Stimulated activated CD8-positive, alpha-beta memory T cell treated with anti-CD3 and anti-CD28 coated beads, Interleukin-2, amount 100 ng/mL, for 48 hours (primary cell): Measurements from ENCODE around the gene SLC39A3.

Experiments
- DNase-seq, 2 donors: peaks; one replicate each; pipeline ENCODE4 v3.0.0-alpha.2; 2020; ENCODE audit warnings: low read depth in 2 of 2

Gene SLC39A3

DNA sequence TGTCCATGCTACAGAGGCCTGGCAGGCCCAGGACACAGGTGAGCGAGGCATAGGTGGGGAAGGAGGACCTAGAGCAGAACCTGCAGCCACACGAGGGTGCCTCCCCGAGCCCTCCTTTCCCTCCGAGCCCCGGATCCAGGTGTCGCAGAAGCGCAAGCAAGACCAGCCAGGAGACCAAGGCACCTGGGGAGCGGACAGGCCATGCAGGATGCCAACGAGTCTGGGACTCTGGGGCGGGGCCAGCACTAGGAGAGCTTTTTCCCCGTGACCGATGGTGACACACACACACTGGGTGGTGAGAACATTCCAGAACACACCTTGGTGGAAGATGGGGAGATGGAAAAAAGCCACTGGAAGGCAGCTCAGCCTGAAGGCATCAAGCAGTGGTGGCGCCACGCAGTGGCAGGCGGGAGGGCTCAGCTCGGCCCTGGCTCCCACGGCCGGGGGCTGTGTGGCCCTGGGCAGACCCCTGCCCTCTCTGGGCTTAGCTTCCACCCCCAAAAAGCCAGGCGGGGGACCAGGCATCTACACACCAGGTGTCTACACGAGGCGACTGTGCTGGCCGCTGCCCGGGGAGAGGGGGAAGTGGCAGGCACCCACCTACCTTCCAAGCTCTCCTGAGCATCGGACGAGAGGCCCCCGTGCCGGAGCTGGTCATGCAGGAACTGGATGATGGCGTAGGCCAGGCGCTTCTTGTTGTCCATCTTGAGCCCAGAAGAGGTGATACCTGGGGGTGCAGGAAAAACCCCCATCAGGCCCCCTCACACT, 28.7 kb upstream of the SLC39A3 start:
- no peak for DNase-seq

DNA sequence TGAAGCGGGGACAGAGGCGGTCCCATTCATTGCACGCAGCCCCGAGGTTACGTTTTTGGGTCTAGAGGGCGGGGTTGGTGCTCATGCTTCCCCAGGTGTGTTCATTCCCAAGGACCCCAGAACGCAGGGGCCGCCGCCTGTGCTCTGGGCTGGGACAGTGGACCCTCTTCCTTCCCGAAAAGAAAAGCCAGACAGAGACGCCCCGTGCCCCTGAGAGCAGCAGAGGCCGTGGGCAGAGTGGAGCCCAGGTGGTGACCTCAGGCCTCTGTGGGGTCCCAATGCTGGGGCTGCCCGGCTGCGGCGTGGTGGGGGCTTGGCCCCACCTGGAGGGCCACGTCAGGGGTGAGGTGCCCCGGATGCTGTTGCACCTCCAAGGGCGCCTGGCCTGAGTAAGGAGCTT, 27.9 kb upstream of the SLC39A3 start:
- no peak for DNase-seq

DNA sequence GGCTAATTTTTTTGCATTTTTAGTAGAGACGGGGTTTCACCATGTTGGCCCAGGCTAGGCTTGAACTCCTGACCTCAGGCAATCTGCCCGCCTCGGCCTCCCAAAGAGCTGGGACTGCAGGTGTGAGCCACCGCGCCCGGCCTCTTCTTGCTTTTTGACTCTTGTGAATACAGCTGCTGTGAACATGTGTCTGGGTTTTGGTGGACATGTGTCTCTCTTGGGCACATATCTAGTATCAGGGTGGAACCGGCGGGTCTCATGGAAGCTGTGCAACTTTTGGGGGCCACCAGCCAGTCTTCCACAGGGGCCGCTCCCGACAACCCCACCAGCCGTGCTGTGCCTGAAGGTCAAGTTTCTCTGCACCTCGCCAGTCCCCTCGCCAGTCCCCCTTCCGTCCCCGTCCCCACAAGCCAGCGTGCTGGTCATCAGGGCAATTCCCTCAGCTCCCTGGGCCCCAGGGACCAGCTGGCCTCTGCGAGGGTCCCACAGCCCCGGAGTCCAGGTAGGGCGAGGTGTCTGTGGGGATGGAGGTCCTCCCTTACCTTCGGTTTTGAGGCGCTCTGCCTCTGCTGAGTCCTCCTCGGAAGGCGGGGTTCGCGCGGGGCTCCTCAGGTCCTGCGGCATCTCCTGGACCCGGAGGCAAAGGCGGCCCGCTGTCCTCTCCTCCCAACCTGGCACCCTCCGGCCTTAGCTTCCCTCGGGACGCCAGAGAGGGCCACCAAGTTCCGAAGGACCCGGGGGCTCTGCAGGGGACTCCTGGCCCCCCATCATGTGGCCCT, 27.0 kb upstream of the SLC39A3 start:
- DNase-seq: no peak

GRCh38 chr19:2765376-2765775, 25.6 kb upstream of the SLC39A3 start:
- no peak for DNase-seq

GRCh38 chr19:2764945-2765344, 25.1 kb upstream of the SLC39A3 start:
- DNase-seq: no peak

DNA sequence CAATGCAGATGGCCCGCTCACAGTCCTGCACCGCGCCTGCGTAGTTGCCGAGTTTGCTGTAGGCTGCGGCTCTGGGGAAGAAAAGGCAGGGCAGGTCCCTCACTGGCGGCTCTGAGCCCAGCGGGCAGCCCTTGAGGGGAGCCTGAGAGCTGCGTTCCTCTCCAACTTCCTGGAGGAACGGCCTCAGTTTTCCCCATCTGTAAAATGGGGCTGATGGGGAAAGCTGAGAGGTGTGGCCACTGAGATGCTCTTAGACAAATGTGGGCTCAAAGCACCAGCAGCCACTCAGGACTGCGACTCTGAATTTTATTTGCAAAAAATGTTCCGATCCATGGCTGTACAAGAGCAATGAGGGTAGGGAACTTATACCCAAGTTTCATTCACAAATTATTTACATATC, 23.9 kb upstream of the SLC39A3 start:
- DNase-seq: no peak

DNA sequence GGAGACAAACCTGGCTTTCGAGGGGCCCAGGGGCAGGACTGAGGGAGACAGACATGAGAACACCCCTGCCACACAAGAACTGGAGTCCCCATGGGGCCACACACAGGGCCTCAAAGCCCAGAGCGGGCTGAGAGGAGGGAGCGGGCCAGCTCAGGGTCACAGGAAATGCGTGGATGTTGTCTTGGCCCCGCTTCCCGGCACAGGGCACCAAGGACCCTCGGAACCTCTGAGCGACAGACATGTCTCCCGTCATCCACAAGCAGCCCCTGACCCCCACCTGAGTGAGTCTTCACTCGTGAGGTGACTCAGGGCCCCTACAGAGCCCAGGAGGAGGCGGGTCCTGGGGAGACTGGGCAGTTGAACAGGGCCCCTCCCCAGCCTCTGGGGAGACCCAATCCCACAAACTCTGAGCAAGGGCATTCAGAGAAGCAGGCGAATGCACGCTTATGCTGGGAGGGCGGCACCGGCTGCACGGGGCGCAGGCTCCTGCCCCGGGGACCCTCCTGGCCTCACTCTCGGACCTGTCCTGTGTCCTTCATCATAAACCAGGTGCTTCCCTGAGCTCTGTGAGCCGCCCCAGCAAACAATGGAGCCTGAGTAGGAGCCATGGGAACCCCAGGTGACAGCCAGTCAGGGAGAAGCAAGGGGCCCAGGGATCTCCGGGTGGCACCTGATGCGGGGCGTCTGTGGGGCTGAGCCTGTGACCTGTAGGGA, 23.1 kb upstream of the SLC39A3 start:
- DNase-seq: no peak

GRCh38 chr19:2761876-2762782, 22.3 kb upstream of the SLC39A3 start:
- no peak for DNase-seq

GRCh38 chr19:2761309-2761677, 21.5 kb upstream of the SLC39A3 start:
- DNase-seq: no peak

DNA sequence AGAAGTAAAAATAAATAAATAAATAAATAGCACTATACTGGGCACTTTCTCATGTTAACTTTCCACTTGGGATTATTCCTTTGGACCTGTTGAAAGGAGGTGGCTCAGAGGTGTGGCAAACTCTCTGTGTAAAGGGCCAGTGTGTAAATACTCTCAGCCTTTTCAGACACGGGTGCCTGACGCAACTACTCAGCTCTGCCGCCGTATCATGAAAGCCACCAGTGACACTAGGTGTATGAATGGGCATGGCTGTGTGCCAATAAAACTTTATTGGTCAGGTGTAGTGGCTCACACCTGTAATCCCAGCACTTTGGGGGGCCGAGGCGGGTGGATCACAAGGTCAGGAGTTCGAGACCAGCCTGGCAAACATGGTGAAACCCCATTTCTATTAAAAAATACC, 20.1 kb upstream of the SLC39A3 start:
- DNase-seq: no peak

GRCh38 chr19:2759362-2759761, 19.5 kb upstream of the SLC39A3 start:
- no peak for DNase-seq

GRCh38 chr19:2758601-2759313, 18.9 kb upstream of the SLC39A3 start:
- no peak for DNase-seq

- DNase-seq: no peak
Observed at GRCh38 chr19:2756921-2757881, 17.4 kb upstream of the SLC39A3 start.

DNA sequence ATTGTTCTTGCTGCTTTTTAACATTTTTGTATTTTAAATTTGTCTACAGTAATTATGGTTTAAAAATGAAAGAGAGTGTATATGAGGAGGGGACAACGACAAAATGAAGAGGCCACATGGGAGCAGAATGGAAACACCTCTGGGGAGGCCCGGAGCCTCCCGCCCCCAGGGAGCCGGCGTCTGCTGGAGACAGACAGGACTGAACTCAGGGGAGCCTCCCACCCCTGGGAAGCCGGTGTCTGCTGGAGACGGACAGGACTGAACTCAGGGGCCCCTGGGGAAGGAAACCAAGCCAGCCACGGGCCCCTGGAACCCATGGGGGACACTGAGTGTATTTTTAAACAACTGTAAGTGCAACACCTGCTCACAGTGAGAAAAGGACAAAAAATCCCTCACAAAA, 16.7 kb upstream of the SLC39A3 start:
- no peak for DNase-seq

GRCh38 chr19:2755811-2756210, 16.0 kb upstream of the SLC39A3 start:
- no peak for DNase-seq

DNA sequence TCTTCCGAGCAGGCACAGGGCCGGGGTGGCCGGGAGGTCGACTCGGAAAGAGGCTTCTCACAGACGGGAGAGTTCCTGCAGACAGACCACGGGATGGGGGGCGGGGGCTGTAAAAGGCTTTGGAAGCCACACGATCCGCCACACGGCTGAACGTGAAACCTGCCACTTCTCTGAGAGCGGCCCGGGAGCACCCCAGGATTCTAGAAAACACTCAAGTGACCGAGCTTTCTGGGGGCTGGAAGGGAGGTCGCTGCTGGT, 15.6 kb upstream of the SLC39A3 start:
- DNase-seq: no peak

DNA sequence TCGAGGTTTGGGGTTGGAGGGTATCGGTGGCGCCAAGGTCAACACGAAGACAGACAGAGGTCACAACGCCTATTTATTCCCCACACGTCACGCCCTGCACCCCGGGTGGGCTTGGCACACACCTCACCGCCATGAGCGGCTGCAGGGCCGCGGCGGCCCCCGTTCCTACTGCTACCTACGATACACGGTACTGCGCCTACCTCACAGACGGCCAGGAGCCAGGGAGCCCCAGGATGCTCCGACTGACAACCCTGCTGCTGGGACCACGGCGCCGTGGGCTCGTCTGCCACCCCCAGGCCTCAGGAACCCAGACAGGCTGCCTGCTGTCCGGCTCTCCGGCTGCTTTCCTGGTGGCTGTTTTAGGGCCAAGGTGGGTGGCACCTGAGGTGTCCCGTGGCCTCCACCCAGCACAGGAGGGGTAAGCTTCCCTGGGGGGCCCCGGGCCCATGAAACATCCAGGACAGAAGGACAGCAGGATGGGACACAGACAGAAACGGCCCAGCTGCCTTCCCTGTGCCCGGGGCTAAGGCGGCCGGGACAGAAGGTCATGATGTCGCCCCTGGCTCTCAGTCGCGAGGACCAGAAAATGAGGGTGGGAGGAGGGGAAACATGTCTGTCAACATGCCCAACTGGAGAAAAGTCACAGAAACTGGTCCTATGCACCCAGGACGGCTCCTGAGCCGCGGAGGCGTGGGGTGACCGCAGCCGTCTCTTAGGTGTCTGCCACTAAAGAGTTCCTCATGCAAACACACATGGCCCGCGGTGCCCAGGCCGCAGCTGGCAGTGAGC, 15.0 kb upstream of the SLC39A3 start:
- no peak for DNase-seq

DNA sequence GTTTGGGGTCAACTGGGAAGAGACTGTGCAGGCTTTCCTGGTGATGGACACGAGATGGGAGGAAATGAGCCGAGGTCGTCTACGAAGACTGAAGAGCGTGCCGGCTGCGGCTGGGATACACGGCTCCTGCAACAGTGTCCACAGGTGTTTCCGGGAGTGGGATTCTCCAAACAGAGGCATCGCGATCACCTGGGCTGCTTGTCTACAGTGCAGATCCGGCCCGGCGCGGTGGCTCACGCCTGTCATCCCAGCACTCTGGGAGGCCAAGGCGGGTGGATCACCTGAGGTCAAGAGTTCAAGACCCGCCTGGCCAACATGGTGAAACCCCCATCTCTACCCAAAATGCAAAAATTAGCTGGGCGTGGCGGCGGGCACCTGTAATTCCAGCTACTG, 11.6 kb upstream of the SLC39A3 start:
- DNase-seq: no peak

- DNase-seq: no peak
Observed at GRCh38 chr19:2750808-2751437, 11.1 kb upstream of the SLC39A3 start.
